GM18499 (cell line): Measurements from ENCODE around the gene CBX1.
"Not testable (repeated sequence)": the region's sequence is repeated elsewhere in the genome, so short reads cannot be mapped to it uniquely, and the experiment has no call there.

ENCODE experiments used
- ATAC-seq: cut with Tn5 transposase; IDR thresholded peaks from one replicate; pipeline ENCODE4 v1.9.1; 2021; ENCODE audit warnings: moderate number of reproducible peaks; ENCODE audit not compliant: insufficient read depth, unreplicated experiment

Gene CBX1

DNA sequence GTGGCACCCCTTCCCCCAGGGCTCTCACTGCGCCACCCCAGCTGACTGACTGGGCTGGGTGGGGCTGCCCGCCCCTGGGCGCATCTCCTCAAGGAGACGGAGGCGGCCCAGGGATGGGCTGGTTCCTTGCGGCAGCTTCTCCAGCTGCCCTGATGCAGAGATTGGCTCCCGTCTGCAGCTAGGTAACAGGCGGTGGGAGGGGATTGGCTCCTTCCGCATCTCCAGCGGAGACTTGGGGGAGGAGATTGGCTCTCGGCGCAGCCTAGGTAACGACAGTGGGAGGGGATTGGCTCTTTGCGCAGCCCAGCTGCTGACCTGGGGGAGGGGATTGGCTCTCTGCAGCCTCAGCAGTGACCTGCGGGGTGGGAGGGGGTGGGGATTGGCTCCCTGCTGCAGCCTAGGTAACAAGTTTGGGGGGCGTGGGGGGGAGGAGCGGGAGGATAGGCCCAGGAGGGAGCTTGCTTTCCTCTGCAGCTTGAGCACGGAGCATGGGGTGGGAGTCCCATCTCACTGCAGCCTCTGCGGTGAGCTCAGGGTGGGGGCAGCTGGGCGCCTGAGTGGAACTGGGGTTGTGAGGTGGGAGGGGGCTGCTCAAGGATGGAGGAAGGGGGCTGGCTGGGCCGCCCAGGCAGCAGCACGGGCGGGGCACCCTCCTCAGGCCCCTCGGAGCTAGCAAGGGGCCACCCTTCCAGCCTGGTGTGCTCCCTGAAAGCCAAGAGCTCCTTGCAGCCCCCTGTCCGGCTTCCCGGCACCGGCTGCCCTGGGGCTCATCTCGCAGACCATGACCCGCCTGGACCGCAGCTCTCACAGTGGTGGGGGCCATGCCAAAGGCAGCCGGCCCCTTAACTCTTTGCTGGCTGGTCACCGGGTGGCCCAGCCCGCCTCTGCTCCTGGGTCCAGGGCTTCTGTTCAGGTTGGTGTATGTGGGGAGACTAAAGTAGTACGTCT lies 46.8 kb downstream of the CBX1 start:
- no peak for ATAC-seq

DNA sequence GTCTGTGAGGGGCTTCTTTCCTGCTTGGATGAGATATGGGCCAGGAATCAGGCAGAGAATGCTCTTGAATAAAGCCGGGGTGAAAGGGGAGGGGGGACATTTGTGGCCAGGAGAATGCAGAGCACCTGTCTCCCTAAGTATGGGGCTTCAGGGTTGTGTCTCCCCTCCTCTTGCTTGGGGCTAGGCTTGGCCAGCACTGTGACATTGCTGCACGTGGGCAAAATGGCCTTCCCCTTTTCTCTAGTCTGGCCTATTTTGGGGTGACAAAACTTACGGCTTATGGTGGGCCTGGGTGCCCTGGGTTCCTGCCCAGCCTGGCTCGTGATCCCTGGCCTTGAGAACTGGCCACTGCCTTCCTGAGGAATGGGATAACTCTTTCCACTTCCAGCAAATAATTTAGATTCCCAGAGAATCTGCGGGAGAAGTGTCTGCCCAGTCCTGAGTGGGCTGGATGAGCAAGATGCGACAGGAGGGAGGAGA lies 47.5 kb downstream of the CBX1 start:
- no peak for ATAC-seq

DNA sequence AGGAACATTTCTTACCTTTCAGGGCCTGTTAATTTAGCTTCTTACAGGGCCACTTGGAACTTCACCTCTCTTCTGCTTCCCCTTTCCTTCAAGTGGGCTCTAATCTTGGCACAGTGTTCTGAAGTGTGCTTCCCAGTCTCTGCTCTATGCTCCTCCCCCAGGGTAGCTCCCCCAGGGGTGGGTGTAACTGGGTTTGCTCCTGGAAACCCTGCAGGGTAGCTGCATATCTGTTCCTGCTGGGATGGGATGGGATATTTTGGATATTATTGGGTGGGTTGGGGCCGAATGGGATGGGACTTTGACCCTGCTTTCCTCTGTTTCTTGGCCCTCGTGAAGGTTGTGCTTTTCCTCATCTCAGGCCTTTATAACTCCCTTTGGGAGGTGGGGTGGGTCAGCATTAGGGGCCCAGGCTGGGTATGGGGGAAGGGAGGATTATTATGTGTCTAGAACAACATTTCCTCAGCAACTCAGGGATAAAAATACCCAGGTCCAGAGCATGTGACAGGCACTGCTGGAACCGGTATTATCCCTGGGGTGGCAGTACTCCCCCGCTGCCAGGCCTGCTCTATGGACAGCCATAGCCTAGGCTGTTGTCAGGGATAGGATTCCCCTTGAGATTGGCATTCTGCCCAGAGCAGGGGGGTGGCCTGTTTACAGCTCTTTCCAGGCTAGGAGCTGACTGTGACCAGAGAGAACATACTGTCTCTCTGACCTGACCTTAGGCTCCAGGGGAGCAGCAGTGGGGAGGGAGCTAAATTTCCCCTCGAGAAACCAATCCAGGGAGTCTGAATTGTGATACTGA lies 48.1 kb downstream of the CBX1 start:
- ATAC-seq: no peak

DNA sequence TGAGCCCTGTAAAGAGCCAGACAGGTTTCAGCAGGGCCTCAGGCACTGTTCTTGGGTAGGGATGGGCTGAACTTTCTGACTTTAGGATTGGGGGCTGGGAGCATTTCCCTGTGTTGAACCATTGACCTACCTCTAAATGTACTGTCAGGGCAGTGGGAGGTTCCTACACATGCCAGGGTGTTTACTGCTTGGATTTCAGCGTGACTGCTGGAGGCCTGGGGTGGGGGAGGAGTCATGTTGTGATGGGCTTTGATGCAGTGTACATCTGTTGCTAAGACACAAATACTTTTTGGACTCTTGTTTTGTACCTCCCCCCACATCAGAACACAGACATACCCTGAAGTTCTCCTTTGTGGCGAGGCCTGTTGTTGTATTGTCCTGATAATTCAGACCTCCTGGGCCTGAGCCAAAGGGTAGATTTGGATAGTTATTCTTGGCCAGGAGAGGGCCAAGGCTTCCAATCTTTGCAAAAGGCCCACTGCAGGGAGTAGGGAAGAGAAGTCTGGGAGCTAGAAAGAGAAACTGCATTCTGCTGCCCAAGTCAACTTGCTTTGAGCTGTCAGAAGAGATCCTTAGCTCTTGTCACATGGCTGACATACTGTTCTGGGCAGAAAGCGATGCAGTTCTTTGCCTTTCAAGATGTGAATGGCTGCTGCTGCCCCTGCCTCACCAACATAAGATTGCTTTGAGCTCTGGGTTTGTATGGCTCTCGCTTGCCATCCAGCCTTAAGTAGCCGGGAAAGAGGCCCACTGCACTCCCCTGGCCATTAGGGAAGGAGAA lies 49.4 kb downstream of the CBX1 start:
- ATAC-seq: no peak

DNA sequence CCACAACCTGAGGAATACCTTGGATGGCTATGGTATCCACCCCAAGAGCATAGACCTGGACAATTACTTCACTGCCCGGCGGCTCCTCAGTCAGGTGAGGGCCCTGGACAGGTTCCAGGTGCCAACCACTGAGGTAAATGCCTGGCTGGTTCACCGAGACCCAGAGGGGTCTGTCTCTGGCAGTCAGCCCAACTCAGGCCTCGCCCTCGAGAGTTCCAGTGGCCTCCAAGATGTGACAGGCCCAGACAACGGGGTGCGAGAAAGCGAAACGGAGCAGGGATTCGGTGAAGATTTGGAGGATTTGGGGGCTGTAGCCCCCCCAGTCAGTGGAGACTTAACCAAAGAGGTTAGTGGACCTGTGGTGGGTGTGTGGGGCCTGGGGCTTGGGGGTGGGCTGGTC lies 50.0 kb downstream of the CBX1 start:
- ATAC-seq: no peak

DNA sequence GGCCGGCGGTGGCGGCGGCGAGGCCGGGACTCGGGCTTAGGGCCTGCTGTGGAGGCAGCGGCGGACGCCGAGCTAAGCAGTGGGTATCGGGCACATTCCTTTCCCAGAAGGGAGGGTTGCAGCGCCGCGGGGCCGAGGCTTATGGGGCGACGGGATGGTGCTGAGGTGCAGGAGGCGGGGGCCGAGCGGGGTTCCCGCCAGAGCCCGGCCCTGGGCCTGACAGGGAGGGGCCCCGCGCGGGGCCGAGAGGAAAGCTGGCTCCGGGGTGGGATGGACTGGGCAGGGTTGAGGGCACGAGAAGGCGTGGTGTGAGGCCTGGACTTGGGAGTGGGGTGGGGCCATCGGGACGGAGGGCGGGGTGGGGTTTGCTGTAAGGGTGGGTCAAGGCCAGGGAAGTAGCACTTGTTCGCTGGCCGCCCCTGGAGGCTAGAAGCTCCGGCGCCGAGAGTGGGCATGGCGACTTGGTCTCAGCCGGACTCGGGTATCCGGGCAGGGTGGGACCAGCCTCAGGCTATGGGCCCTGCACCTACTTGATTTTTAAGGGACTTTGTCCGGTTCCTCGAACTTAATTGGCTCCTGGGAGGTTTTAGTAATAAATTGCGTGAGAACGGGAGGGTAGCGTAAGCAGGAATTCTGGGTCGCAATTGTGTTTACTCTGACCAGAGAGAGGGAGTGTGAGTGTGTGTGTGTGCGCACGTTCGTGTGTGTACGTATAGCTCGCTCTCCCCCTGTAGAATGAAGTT lies 52.7 kb downstream of the CBX1 start:
- ATAC-seq: peak; percentile 14

DNA sequence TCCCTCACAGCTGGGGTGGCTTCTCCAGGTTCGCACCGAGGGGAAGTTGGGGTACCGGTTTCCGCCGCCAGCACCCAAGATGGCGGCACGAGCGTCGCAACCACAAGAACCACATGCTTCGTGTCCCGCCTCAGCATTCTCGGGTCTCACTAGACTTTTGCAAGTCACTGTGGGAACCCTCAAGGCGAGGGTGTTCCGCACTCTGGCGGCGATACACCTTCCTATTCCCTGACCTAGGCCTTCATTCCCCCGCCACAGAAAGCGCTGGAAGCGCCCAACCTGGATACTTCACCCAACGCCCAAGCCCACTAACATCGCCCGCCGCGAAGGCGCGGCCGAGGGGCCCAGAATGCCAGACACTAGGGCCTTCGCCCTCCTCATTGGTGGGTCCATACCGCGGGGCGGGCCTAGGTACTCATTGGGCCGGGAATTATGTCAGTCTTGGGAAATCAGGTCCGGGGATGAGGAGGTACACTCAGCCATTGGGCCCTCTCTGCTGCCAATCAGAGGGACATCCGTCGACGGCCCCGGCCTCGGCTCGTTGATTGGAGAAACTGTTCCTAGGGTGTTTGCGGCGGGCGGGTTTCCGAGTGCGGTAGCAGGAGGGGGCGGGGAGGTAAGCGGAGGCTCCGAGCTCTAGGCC lies 53.4 kb downstream of the CBX1 start, which contains the start of gene NFE2L1:
Gene NFE2L1, plus strand, starts transcription at position 619 of the 643 bp plus-strand sequence. CDS start 2,760 bp downstream, outside the sequence.
- peak; percentile 89 for ATAC-seq

DNA sequence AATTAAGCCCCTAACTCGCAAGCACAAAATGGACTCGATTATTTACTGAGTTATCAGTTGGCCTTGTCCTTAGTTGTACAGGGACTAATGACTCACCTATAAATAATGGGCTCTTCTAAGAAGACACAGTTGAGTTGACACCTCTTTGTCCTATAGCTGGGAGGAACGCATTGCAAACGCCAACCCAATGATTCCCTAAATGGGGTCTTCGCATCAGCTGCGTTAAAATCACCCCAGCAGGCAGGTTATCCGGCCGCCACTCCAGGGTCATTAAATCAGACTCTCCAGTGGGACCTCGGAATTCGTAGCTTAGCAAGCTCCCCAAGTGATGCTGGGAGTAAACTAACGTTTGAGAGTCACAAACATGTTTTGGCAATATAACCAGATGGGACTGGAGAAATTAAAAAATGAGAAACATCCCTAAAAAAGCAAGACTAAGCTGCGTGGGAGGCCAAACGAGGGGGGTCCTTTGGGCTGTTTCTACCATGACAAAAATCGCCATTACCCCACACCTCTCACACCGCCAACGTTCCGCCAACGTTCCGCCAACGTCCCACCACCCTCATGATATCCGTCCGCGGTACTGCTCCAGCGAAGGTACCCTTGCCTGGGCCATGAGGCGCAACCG lies 54.1 kb downstream of the CBX1 start:
- no peak for ATAC-seq

DNA sequence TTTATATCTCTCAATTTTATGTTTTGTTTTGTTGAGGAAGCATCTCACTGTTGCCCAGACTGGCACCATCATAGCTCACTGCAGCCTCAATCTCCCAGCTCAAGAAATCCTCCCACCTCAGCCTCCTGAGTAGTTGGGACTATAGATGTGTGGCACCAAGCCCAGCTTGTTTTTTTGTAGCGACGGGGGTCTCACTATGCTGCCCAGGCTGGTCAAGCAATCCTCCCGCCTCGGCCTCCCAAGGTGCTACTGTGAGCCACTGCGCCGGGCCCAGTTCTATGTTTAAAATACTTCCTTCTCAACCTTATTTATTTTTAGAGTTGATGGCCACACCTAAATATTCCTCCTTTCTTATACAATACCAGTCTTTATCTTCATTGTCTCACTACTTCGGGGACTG lies 55.0 kb downstream of the CBX1 start:
- no peak for ATAC-seq

DNA sequence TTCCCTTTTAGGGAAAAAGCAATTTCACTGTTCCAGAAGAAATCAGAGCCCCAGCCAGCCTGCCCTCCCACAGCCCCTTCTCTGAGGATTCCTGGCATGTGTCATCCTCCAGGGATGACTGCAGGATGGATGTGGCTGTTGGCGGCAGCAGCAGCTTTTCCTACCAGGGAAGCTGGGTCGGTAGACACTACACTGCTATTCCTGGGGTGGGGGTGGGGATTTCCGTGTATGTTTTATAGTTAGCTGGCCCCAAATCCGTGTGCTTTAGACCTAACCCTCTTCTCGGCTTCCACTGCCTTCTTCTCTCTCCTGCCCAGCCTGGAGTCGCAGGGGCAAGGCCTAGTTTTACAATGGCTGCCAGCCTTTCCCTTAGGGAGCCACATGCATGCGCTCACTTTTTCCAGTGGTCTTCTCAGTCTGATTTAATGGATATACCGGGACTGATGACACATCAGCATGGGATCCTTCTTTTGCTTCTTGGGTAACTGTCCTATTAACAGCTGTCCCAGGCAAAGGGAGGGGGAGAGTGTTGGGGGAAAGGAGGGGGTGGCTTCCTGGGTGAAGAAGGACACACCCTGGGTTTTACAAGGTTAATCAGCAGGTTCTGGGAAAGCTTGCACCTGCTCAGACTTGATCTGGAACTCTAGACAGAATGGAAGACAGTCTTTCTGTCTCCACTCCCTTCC lies 55.8 kb downstream of the CBX1 start:
- no peak for ATAC-seq

DNA sequence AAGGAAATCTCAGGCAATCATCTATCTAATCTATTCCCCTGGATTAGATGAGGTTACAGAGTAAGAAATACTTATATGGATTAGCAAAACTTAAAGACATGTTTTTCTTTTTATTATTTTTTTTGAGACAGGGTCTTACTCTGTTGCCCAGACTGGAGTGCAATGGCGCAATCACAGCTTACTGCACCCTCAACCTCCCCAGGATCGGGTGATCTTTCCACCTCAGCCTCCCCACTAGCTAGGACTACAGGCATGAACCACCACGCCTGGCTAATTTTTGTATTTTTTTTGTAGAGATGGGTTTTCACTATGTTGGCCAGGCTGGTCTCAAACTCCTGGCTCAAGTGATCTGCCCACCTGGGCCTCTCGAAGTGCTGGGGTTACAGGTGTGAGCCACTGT lies 56.4 kb downstream of the CBX1 start:
- ATAC-seq: no peak

DNA sequence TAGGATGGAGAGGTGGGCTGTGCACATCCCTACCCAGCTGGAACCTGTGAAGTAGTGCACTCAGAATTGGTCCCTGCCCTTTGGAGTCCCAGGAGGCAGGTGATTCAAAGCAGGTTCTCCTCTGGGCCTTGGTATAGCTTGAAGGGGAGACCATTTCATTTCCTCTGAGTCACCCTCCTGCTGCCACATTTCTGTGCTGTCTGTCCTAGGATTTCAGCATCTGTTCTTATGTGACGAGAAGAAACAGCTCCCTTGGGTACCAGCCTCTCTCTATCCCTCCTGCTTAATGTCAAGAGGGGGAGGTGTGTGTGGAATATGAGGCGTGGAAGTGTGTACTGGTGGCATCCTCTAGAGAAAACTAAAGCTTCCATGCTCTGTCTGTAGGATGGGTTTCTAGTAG lies 58.1 kb downstream of the CBX1 start:
- ATAC-seq: no peak

DNA sequence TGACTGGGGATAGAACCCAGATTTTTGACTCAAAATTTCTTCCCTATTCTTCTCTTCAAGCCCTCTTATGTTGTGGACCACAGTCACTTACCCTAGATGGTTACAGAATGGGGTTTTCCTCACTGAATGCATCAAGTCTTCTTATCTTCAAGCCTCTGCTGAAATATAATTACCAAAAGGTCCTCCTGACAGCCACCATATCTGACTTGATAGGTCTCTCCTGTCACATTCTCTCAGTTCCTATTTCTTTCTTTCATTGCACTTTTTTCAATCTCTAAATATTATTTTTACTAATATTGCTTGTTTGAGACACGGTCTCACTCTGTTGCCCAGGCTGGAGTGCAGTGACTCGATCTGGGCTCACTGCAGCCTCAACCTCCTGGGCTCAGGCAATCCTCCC lies 62.6 kb downstream of the CBX1 start:
- no peak for ATAC-seq

DNA sequence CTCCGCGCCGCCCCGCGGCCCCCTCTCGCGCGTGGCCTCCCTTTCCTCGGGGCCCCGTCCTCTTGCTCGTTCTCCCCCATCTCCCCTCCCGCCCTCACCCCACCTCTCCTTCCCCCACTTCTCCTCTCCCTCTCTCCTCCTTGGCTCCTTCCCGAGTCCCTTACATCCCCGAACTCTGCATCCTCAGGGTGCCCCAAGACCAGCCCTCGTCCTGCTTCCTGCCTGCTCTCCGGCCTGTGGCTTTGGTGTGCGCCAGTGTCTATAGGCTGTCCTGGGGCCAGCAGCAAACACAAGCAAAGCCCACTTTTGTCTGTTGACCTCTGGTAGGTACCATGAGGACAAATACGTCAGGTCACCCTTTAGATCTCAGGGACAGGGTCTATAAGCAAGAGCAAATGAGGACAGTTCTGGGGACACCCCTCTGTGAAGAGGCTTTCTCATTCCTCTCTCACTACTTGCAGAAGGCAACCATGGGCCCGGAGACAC lies 63.4 kb downstream of the CBX1 start:
- no peak for ATAC-seq

DNA sequence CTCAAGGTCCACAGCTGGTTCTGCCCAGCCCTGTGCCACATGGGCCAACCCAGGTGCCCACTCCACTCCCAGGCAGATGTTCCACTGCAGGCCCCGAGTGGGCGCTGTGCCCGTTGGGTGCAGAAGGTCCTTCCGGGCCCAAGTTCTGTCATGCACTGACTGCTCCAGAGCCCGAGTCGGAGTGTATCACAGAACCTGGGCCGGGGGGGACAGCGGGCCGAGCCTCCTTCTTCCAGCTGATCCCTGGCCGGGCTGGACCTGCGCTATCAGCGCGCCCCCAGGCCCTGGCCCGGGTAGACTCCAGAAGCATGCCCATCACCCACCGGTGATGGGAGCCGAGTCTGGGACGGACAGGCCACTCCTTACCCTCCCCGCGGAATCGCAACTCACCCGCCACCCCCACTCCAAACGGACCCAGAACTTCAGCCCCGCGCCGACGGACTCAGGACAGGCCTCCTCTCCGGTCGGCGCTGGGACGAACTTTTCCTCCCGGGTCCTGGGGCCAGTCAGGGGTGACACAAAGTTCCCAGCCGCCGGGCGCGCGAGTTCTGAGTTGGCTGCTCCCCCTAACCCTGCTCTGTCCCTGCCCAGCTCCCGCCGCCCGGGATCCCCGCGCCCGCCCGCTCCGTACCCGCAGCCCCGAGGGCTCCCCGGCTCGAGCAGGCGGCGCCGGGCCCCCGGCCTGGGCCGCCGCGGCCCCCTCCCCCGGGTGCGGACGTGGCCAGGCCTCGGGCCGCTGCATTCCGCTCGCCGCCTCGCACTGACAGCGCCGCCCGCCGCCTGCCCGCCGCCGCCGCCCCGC lies 64.0 kb downstream of the CBX1 start, which contains the start of gene COPZ2:
Gene COPZ2, minus strand, starts transcription at position 762 of the 802 bp plus-strand sequence. Its CDS starts 20 bp downstream, at position 742.
- no peak for ATAC-seq

DNA sequence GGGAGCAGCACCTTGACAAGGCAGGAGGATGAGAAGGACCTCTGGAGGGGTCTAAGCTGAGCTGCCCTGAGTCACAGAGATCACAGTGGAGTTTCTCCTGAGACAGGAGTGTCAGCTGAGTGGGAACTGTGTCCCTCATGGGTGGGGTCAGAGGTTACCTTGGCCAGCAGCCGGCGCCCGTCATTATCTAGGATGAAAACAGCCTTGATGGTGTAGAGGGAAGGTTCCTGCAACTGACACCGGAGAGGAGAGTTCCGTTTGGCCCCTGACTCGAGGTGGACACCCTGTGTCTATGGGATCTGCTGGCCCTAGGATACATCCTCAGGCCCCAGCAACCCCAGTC lies 64.6 kb downstream of the CBX1 start:
- no peak for ATAC-seq

DNA sequence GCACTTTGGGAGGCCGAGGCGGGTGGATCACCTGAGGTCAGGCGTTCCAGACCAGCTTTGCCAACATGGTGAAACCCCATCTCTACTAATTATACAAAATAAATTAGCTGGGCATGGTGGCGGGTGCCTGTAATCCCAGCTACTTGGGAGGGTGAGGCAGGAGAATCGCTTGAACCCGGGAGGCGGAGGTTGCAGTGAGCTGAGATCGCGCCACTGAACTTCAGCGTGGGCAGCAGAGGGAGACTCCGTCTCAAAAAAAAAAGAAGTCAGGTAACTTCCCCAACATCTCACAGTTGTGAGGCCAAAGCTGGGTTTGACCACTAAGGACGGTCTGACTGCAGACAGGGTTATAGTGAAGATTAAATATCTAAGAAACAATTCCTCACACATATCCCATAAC lies 66.5 kb downstream of the CBX1 start:
- ATAC-seq: not testable (repeated sequence)
